HepG2 (cell line): ENCODE results near the gene AGBL2. TPM values are rescaled to one million over a fixed set of nuclear protein-coding genes. Genes with fewer than 3 reads are reported as not detected.

Experiments
- CHD4 ChIP-seq: fragments of 200-600 bp; sonication (generic); IDR thresholded peaks from 2 replicates; pipeline ENCODE4 v1.7.0; 2017; ENCODE audit warnings: mild to moderate bottlenecking, low read length, borderline replicate concordance
- GABPA ChIP-seq, 2 experiments: IDR thresholded peaks; 2 replicates each; pipeline ENCODE4 v1.6.1; 2011 to 2016; ENCODE audit warnings: low read depth in 2 of 2, low read length in 1 of 2, missing biosample characterization in 1 of 2, missing genetic modification characterization in 1 of 2
- KMT2A ChIP-seq: sonication (generic); formaldehyde crosslinking; IDR thresholded peaks from 2 replicates; pipeline ENCODE4 v1.4.0; 2020; ENCODE audit warnings: missing genetic modification reagents
- STAT5B ChIP-seq: sonication (generic); formaldehyde crosslinking; IDR thresholded peaks from 2 replicates; pipeline ENCODE4 v1.4.0; 2020; ENCODE audit warnings: missing genetic modification reagents
- ZBTB38 ChIP-seq: sonication (generic); formaldehyde crosslinking; IDR thresholded peaks from 2 replicates; pipeline ENCODE4 v1.5.1; 2020; ENCODE audit warnings: mild to moderate bottlenecking, missing genetic modification reagents
- ZNF564 ChIP-seq: sonication (generic); formaldehyde crosslinking; IDR thresholded peaks from 2 replicates; pipeline ENCODE4 v1.8.1; 2023; ENCODE audit warnings: mild to moderate bottlenecking, missing genetic modification reagents
- ZNF652 ChIP-seq: IDR thresholded peaks from 2 replicates; pipeline ENCODE4 v1.6.1; 2016; ENCODE audit warnings: low read depth, borderline replicate concordance
- polyA plus RNA-seq, 8 experiments: library from polyadenylated mRNA; depleted of rRNA in 3 of 8; stranded (reverse) in 7 of 8; unstranded in 1 of 8; fragments of >200 nt; fragmentation: Illumina TruSeq in 4 of 8; extraction: Trizol in 4 of 8; gene quantifications; 2 replicates each; pipeline versions ENCODE4 v1.2.1 to v1.2.3, GENCODE V29; 2011 to 2016; ENCODE audit warnings: low read depth in 4 of 8, missing spikeins in 1 of 8, mixed read lengths in 1 of 8; ENCODE audit not compliant: insufficient read depth in 1 of 8
- total RNA-seq, 5 experiments: library from RNA; depleted of rRNA; stranded (reverse); fragments of >200 nt; fragmentation: Illumina TruSeq; extraction: Trizol; gene quantifications; 2 replicates each; pipeline ENCODE4 v1.2.3, GENCODE V29; 2016; ENCODE audit warnings: low read depth in 1 of 5
- TF ChIP-seq, protein P1 (sequence below): sonication (generic); formaldehyde crosslinking; IDR thresholded peaks from 2 replicates; pipeline ENCODE4 v1.4.0; 2020; ENCODE audit warnings: mild to moderate bottlenecking, low read depth, missing genetic modification reagents
- TF ChIP-seq, protein P2 (sequence below): sonication (generic); formaldehyde crosslinking; IDR thresholded peaks from 2 replicates; pipeline ENCODE4 v1.4.0; 2020; ENCODE audit warnings: missing genetic modification reagents

Gene AGBL2
- total and polyA plus RNA-seq, 2 of the 13 experiments (the other 11 are each of a cell fraction or from before 2014, with no cell fraction given), result 1.6 to 5.7 TPM

GRCh38 chr11:47642099-47642855 is 72.9 kb downstream of the AGBL2 start, which contains the start of gene MTCH2 (continued):
- TF ChIP-seq, protein P1, sequence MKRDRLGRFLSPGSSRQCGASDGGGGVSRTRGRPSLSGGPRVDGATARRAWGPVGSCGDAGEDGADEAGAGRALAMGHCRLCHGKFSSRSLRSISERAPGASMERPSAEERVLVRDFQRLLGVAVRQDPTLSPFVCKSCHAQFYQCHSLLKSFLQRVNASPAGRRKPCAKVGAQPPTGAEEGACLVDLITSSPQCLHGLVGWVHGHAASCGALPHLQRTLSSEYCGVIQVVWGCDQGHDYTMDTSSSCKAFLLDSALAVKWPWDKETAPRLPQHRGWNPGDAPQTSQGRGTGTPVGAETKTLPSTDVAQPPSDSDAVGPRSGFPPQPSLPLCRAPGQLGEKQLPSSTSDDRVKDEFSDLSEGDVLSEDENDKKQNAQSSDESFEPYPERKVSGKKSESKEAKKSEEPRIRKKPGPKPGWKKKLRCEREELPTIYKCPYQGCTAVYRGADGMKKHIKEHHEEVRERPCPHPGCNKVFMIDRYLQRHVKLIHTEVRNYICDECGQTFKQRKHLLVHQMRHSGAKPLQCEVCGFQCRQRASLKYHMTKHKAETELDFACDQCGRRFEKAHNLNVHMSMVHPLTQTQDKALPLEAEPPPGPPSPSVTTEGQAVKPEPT (CRISPR knock-in tag), result no peak
- TF ChIP-seq GABPA (IDR thresholded peaks at IDR 0.05; ENCODE audit: low read depth, low read length), result no peak
- TF ChIP-seq GABPA (CRISPR knock-in tag; IDR thresholded peaks at IDR 0.05; ENCODE audit: low read depth), result peak; percentile 59; the same call in 1 of the 2 replicates
- TF ChIP-seq, protein P2, sequence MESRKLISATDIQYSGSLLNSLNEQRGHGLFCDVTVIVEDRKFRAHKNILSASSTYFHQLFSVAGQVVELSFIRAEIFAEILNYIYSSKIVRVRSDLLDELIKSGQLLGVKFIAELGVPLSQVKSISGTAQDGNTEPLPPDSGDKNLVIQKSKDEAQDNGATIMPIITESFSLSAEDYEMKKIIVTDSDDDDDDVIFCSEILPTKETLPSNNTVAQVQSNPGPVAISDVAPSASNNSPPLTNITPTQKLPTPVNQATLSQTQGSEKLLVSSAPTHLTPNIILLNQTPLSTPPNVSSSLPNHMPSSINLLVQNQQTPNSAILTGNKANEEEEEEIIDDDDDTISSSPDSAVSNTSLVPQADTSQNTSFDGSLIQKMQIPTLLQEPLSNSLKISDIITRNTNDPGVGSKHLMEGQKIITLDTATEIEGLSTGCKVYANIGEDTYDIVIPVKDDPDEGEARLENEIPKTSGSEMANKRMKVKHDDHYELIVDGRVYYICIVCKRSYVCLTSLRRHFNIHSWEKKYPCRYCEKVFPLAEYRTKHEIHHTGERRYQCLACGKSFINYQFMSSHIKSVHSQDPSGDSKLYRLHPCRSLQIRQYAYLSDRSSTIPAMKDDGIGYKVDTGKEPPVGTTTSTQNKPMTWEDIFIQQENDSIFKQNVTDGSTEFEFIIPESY (CRISPR knock-in tag), result peak; percentile 24
- TF ChIP-seq STAT5B, result no peak
- no peak for TF ChIP-seq ZNF652 (CRISPR knock-in tag)
- peak; percentile 80; the same call in 1 of the 2 replicates for TF ChIP-seq ZNF564 (CRISPR knock-in tag)
- TF ChIP-seq ZBTB38 (CRISPR knock-in tag), result no peak
- TF ChIP-seq KMT2A, result peak; percentile 84; the same call in 1 of the 2 replicates
- TF ChIP-seq CHD4, result no peak
